HUDEP-2 (cell line): Measurements from ENCODE around the gene ZNF276.

Source experiments
- DNase-seq, 76 experiments: peaks; one replicate each; lab custom pipeline; 2025; ENCODE audit not compliant: unreplicated experiment in 76 of 76; lab: John Stamatoyannopoulos, UW

Gene ZNF276

GRCh38 chr16:89732918-89733242, 11.5 kb downstream of the ZNF276 start:
- DNase-seq: no peak

GRCh38 chr16:89733322-89733721, 12.0 kb downstream of the ZNF276 start:
- DNase-seq: no peak

GRCh38 chr16:89733792-89734191, 12.5 kb downstream of the ZNF276 start:
- no peak for DNase-seq

- no peak for DNase-seq
These were observed 15.2 kb downstream of the ZNF276 start for GRCh38 chr16:89736554-89736953.

GRCh38 chr16:89737341-89738071, 16.2 kb downstream of the ZNF276 start:
- no peak for DNase-seq

DNA sequence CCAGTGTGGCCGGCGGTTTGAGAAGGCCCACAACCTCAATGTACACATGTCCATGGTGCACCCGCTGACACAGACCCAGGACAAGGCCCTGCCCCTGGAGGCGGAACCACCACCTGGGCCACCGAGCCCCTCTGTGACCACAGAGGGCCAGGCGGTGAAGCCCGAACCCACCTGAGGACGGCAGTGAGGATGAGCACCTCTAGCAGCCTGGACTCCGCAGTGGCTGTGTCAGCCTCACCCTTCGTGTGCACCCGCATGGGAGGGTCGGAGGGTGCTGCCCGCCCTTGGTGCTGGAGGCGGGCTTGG, 16.7 kb downstream of the ZNF276 start:
- no peak for DNase-seq

DNA sequence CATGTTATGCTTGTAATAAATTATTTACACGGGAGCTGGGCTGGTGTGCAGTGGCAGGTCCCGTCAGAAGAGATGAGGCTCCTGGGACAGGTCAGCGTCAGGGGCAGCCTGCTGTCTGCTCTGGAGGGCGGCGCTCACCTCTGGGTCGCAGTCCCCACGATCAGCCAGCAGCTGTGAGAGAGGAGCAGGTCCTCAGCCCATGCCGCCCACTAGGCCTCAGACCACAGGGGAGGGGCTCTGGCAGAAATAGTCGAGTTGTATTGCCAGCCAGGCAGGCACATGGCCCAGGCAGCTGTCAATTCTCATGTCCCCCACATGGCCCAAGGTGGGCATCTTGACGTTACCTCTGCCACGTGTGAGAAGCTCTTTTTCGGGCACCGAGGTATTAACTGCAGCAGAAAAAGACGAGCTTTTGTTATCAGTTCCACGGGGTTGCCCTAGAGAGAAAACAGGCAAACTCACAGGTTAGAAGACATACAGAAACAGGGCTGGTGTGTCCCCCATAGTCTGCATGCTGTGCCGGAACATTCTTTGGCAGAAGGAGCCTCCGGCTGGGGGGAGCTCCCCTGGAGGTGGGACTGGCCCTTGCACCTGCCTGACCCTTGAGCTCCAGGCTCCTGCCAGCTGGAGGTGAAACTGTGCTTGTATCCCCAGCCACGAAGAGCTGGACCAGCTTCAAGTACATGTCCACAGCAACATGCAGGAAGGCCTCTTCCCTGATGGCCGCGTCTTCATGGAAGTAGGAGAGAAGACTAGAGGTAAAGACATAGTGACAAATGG, 17.4 kb downstream of the ZNF276 start:
- no peak for DNase-seq

DNA sequence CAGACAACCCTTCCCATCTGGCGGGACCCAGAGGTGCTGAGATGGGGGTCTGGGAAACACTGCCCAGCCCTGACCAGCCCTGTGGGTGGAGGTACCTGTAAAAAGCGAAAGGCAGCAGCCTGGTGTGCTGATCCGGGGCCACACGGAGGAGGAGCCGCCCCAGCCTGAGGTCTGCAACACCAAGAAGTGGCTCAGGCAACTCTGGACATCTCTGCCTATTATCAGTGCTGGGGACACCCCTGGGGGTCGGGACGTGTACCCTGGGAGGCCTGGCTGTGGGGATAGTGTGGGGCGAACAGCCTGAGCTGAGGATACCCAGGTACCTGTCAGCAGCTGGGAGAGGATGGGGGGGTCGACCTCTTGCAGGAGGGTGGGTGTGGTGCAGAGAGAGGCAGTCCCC, 18.0 kb downstream of the ZNF276 start:
- DNase-seq: no peak

DNA sequence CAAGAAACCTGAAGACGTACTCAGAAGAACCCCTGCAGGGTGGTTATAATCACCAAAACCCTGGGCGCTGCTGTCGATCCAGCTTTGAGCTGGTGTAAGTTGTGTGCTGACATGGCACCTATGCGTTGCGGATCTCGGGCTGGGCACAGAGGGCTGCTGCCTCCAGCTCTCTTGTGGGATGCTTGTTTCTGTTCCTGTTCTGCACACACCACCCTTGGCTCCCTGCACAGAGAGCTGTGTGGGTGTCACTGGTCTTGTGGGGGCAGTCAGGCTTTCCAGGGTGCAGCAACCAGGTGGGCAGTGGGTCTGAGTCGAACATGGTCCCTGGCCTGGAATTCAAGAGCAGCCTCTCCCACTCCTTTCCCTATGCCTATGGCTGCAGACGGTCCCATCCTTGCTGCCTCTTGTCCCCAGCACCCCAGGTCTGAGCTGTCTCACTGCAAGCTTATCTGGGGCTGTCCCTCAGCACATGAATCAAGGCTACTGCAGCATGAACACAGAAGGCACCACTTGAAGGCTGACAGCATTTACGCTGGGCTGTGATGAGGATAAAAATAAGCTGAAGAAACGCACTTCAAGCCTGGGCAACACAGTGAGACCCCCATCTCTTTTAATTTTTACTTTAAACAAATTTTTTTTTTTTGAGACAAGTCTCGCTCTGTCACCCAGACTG, 20.1 kb downstream of the ZNF276 start:
- DNase-seq: no peak

GRCh38 chr16:89742948-89743347, 21.6 kb downstream of the ZNF276 start:
- no peak for DNase-seq

DNA sequence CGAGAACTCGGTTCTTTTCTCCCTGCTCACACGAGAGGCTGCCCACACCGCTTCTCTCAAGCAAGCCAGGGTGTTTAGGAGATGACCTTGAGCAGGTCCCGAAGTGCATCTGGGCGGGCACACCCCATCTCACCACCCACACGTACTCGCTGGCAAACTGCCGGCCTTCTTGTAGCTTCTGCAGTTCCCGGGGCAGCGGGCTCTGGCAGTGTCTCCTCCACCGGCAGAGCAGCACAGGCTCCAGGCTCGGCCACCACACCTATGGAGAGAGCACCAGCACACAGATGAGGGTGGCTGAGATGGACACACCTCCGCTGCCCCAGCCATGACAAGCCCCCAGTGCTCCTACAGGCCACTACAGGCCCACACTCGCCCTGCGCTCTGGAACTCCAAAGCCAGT, 23.5 kb downstream of the ZNF276 start:
- DNase-seq: peak in 74 of 76 experiments; percentile 54 to 96 (median 86)

- DNase-seq: no peak
These were observed 24.7 kb downstream of the ZNF276 start for GRCh38 chr16:89746043-89746442.

DNA sequence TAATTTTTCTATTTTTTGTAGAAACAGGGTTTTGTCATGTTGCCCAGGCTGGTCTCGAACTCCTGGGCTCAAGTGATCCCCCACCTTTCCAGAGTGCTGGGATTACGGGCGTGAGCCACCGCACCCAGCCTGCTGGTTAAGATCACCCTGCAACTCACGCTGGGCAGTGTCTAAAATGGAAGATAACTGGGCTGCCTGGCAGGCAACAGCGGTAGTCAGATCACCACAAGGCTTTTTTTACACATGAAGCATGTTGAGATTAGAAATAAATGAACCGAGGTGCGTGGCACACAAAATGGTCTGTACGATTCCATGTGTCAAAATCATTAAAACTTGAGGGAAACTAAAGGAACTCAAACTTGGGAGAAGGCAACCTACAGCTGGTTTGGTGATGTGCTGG, 26.7 kb downstream of the ZNF276 start:
- DNase-seq: peak in 16 of 76 experiments; percentile 8 to 50 (median 31)

GRCh38 chr16:89748921-89749320, 27.6 kb downstream of the ZNF276 start:
- DNase-seq: no peak

DNA sequence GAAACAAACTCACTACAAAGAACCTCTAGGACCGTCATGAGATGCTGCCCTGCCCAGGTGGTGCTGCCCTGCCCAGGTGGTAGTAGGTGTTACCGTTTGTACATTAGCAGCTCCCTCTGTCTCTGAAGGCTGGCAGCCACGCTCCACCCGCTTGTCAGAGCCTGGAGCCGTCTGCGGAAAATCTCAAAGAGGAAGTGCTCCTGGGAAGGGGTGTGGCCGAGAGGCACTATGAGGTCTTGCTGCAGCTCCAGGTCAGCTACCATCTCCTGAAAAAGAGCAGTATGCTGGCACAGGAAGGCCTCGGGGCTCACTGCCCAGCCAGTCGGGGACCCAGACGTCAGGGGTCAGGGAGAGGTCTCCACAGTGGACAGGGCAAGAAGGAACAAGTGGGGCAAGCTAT, 28.3 kb downstream of the ZNF276 start:
- peak in 17 of 76 experiments; percentile 5 to 57 (median 27) for DNase-seq

GRCh38 chr16:89759746-89760340, 38.5 kb downstream of the ZNF276 start:
- peak in 7 of 76 experiments; percentile 1 to 43 (median 11) for DNase-seq

DNA sequence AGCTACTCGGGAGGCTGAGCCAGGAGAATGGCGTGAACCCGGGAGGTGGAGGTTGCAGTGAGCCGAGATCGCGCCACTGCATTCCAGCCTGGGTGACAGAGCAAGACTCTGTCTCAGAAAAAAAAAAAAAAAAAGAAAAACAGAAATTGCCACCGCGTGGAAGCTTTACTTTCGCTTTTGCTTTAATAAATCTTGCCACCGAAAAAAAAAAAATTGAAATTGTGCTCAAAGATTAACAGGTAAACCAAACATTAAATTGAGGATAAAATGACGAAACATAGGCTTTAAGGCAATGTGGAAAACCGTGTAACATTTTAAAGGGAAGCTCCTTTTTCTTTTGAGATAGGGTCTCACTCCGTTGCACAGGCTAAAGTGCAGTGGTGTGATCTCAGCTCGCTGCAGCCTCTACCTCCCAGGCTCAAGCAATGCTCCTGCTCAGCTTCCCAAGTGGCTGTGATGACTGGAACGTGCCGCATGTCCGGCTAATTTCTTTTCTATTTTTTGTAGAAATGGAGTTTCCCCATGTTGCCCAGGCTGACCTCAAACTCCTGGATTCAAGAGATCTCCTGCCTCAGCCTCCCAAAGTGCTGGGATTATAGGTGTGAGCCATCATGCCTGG, 40.1 kb downstream of the ZNF276 start:
- DNase-seq: no peak

GRCh38 chr16:89764711-89765201, 43.4 kb downstream of the ZNF276 start:
- no peak for DNase-seq

DNA sequence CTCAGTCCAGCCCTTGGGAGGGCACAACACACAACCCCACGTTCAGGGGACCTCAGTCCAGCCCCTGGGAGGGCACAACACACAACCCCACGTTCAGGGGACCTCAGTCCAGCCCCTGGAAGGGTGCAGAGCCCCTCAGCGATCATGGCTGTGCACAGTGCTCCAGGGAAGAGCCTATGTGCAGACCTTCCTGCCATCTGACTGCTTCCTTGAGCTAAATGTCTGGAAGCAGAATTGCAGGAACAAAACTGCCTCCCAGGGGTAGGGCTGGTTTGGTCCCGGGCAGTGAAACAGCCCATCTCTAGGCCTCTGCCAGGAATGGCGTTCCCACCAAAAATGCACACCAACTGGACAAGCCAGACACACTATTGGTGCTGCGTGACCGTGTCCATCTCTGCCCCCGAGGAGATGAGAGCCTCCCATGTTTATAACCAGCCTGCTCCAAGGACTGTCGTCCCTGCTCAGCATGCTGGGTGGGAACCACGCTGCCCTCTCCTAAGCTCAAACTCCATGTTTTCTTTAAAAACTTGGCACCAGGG, 44.0 kb downstream of the ZNF276 start:
- no peak for DNase-seq

DNA sequence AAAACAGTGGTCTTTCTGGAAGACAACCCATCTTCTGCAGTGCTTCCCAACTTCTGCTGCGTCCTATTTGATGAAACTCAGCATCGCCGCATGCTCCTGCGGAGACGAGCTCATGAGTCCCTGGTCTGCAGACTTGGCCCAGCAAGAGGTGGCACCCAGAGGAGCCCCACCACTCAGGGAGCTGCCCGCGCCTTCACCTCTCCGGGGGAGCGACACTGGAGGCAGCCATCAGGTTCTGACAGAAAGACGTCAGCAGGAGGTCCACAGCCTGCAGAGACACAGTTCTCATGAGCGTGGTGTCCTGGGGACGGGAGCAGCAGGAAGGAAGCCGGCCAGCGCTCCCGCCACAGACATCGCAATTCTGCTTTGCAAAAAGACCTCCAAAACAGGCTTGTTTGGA, 49.0 kb downstream of the ZNF276 start:
- no peak for DNase-seq

- DNase-seq: no peak
These were observed 53.9 kb downstream of the ZNF276 start for GRCh38 chr16:89775223-89775622.
